K562 (cell line): Measurements from ENCODE around the gene SRCIN1. TPM values are rescaled to one million over a fixed set of nuclear protein-coding genes. Genes with fewer than 3 reads are reported as not detected.

Experiments
- ATAC-seq: fragments of 200-7000 bp; cut with Tn5 transposase; 3 replicates; pipeline ENCODE4 v1.9.1; 2020; ENCODE audit warnings: moderate library complexity
- BruUV-seq: library from RNA; stranded (reverse); fragments of 400-500 nt; replicated peaks from 2 replicates; lab custom pipeline; 2021; lab: Mats Ljungman, UMichigan
- CTCF ChIA-PET: fragments of 300-600 bp; formaldehyde crosslinking; extraction: SDS; loops from one replicate; lab custom pipeline; 2021; ENCODE audit warnings: low intra/inter-chr PET ratio; lab: Yijun Ruan, JAX
- POLR2A ChIA-PET: fragments of 300-600, 350-650 bp; sonication (Branson Sonifier 250); formaldehyde crosslinking; extraction: SDS; loops from one replicate; lab custom pipeline; 2021; ENCODE audit warnings: antibody characterized with exemption, inconsistent platforms; lab: Yijun Ruan, JAX
- DNase-seq, 4 experiments: peaks; one replicate each; pipeline versions ENCODE4 v3.0.0 to v3.0.0-alpha.2; 2011 to 2018; ENCODE audit warnings: low spot score in 3 of 4, mixed read lengths in 3 of 4; ENCODE audit errors: extremely low read depth in 1 of 4
- FAIRE-seq: peaks from 2 replicates; lab custom pipeline; 2011; peaks lifted over from hg19 to GRCh38; lab: Jason Lieb, UNC
- H2AFZ ChIP-seq: 2 replicates; pipeline ENCODE4 v1.6.0; 2011; ENCODE audit warnings: low read depth, low read length, control low read depth, inconsistent platforms
- H3K27ac ChIP-seq: fragments of 200-600 bp; 3 replicates; pipeline ENCODE4 v1.8.0; 2011; ENCODE audit warnings: low read depth, mild to moderate bottlenecking, control low read depth, inconsistent platforms, low read length, moderate library complexity, mixed read lengths; ENCODE audit errors: extremely low read depth
- H3K27me3 ChIP-seq, 2 experiments: fragments of 300-600 bp in 1 of 2; 2 replicates in 1 of 2; 3 replicates in 1 of 2; pipeline versions ENCODE4 v1.6.0 to v1.8.0; 2011; ENCODE audit warnings: inconsistent platforms in 2 of 2, low read length in 2 of 2, mild to moderate bottlenecking in 1 of 2, mixed read lengths in 1 of 2, moderate library complexity in 1 of 2; ENCODE audit not compliant: control insufficient read depth in 2 of 2, insufficient read depth in 2 of 2
- H3K36me3 ChIP-seq: fragments of 300-600 bp; 3 replicates; pipeline ENCODE4 v1.8.0; 2011; ENCODE audit warnings: mild to moderate bottlenecking, low read length, inconsistent platforms; ENCODE audit not compliant: control insufficient read depth, insufficient read depth
- H3K4me1 ChIP-seq, 2 experiments: fragments of 200-600 bp in 1 of 2; replicated peaks in 1 of 2; 2 replicates in 1 of 2; 3 replicates in 1 of 2; pipeline versions ENCODE4 v1.5.1 to v1.8.0; 2011; ENCODE audit warnings: inconsistent platforms in 2 of 2, low read length in 2 of 2, mild to moderate bottlenecking in 1 of 2, mixed read lengths in 1 of 2, moderate library complexity in 1 of 2; ENCODE audit not compliant: control insufficient read depth in 2 of 2, insufficient read depth in 2 of 2
- H3K4me2 ChIP-seq: 2 replicates; pipeline ENCODE4 v1.6.1; 2011; ENCODE audit warnings: low read length, control low read depth, inconsistent platforms, mixed read lengths; ENCODE audit not compliant: insufficient read depth
- H3K4me3 ChIP-seq: fragments of 200-600 bp; sonication (generic), shearing (Covaris generic); 2 replicates; pipeline ENCODE4 v1.5.1; 2016; ENCODE audit warnings: control low read depth, inconsistent platforms
- H3K79me2 ChIP-seq: fragments of 200-600 bp; 3 replicates; pipeline ENCODE4 v1.8.0; 2011; ENCODE audit warnings: low read length, inconsistent platforms; ENCODE audit not compliant: control insufficient read depth, insufficient read depth
- H3K9ac ChIP-seq, 2 experiments: 2 replicates each; pipeline versions ENCODE4 v1.6.0 to v1.6.1; 2011; ENCODE audit warnings: low read depth in 2 of 2, low read length in 2 of 2, control low read depth in 1 of 2, inconsistent platforms in 1 of 2, mild to moderate bottlenecking in 1 of 2, mixed read lengths in 1 of 2; ENCODE audit not compliant: insufficient read depth in 1 of 2
- H3K9me1 ChIP-seq: one replicate; pipeline ENCODE4 v1.6.0; 2011; ENCODE audit warnings: inconsistent platforms, mild to moderate bottlenecking, low read length, moderate library complexity; ENCODE audit not compliant: control insufficient read depth, insufficient read depth
- H3K9me3 ChIP-seq: replicated peaks from 2 replicates; pipeline ENCODE4 v1.5.1; 2011; ENCODE audit warnings: low read depth, low read length, inconsistent platforms; ENCODE audit not compliant: control insufficient read depth, insufficient read depth
- H4K20me1 ChIP-seq: replicated peaks from 2 replicates; pipeline ENCODE4 v1.6.1; 2011; ENCODE audit warnings: low read length, inconsistent platforms, mixed read lengths; ENCODE audit not compliant: control insufficient read depth, insufficient read depth
- CREB3 ChIP-seq: fragments of 450-650 bp; conservative IDR thresholded peaks from 2 replicates; pipeline ENCODE4 v1.6.1; 2016; ENCODE audit warnings: missing genetic modification characterization, low read depth, mild to moderate bottlenecking, missing compliant biosample characterization, moderate library complexity
- HLTF ChIP-seq: fragments of 450-650 bp; IDR thresholded peaks from 2 replicates; pipeline ENCODE4 v1.6.1; 2016
- KHSRP ChIP-seq: fragments of 450-650 bp; IDR thresholded peaks from 2 replicates; pipeline ENCODE4 v1.6.1; 2017
- NCOA2 ChIP-seq, 2 experiments: fragments of 450-650 bp; IDR thresholded peaks; 2 replicates each; pipeline ENCODE4 v1.6.1; 2018; ENCODE audit warnings: mild to moderate bottlenecking in 2 of 2, moderate library complexity in 1 of 2; ENCODE audit not compliant: partially characterized antibody in 2 of 2
- RBM39 ChIP-seq: fragments of 200-400 bp; formaldehyde crosslinking; optimal IDR thresholded peaks from 2 replicates; pipeline ENCODE3; 2018; ENCODE audit warnings: low read depth, low read length
- SRSF9 ChIP-seq: fragments of 200-400 bp; formaldehyde crosslinking; IDR thresholded peaks from 2 replicates; pipeline ENCODE4 v1.6.1; 2017; ENCODE audit warnings: low read depth, low read length, borderline replicate concordance
- WGBS: fragments of 100-300 bp; shearing (Covaris generic); methylation state at CpG from one replicate; pipeline ENCODE4 v1.1.6; 2016; ENCODE audit warnings: low coverage, mixed read lengths; ENCODE audit not compliant: insufficient coverage; ENCODE audit errors: missing lambda C conversion rate; 5-methylcytosine and 5-hydroxymethylcytosine counted together
- in situ Hi-C: fragments of 300-500 bp; cut with MboI; formaldehyde crosslinking; loops from 4 replicates; pipeline ENCODE4 v1.15.0; 2018; ENCODE audit warnings: inconsistent platforms, mixed read lengths
- intact Hi-C: fragments of 100-400 bp; cut with micrococcal nuclease; formaldehyde crosslinking; loops from 2 replicates; pipeline ENCODE4 v1.14.2; 2022
- polyA plus RNA-seq, 8 experiments: library from polyadenylated mRNA; depleted of rRNA in 4 of 8; stranded (reverse) in 5 of 8; unstranded in 3 of 8; fragments of >200 nt; fragmentation: Nextera tagmentation in 2 of 8; fragmentation: Illumina TruSeq in 1 of 8; extraction: Ambion mirVana in 2 of 8; extraction: Trizol in 1 of 8; gene quantifications; 2 replicates each; pipeline versions ENCODE4 v1.2.1 to v1.2.3, GENCODE V29; 2011 to 2014; ENCODE audit warnings: inconsistent platforms in 1 of 8, missing spikeins in 1 of 8
- total RNA-seq, 7 experiments: library from RNA; depleted of rRNA in 6 of 7; stranded (reverse); fragments of >200 nt in 6 of 7; fragmentation: Illumina TruSeq in 2 of 7; extraction: Trizol in 2 of 7; gene quantifications; 2 replicates each; pipeline versions ENCODE4 v1.2.1 to v1.2.3, GENCODE V29; 2011 to 2021; ENCODE audit warnings: low replicate concordance in 1 of 7

SRCIN1 gene
- total and polyA plus RNA-seq, 9 of the 15 experiments (the other 6 are each of a cell fraction or from before 2014, with no cell fraction given) = 0.09 to 0.33 (median 0.13) TPM; not detected in 6

- no peaks in the 10 kb centered on the region for H3K9me1 ChIP-seq
- no peak overlapping the region for H2AFZ ChIP-seq
- peaks cover 14% of the 10 kb centered on the region; the same call in 1 of the 2 replicates for H4K20me1 ChIP-seq
- H3K4me3 ChIP-seq = no peak overlapping the region
- ChIA-PET POLR2A (interaction anchor here (0.6 to 1.7 kb wide), 5 partner anchors 8 to 185 kb away, joined by 3 to 5 read pairs (median 3); no protein-coding TSS in a partner anchor), CTCF (no interaction called here)
- no peak overlapping the region for H3K4me2 ChIP-seq
- no peaks in the 10 kb centered on the region for H3K9me3 ChIP-seq
- in situ Hi-C loops = no loop called here
- DNase-seq (no peak), FAIRE-seq (no peak), ATAC-seq (no peak)
- no peak overlapping the region for H3K27ac ChIP-seq
- H3K27me3 ChIP-seq = peaks cover 26 to 74% of the 10 kb centered on the region in 2 experiments; a peak in 4 of 5 replicates
- peaks cover 7 to 32% of the 10 kb centered on the region in 2 experiments; a peak in 3 of 5 replicates for H3K4me1 ChIP-seq
- no TSS peak for BruUV-seq
- intact Hi-C loops = no loop called here
- no peak overlapping the region for H3K9ac ChIP-seq
- no peak for TF ChIP-seq HLTF
- TF ChIP-seq RBM39 = no peak
- no peak for TF ChIP-seq KHSRP
- TF ChIP-seq NCOA2 (IDR thresholded peaks at IDR 0.05; ENCODE audit: partially characterized antibody in 2 of 2) = no peak
- no peak for TF ChIP-seq SRSF9
- TF ChIP-seq CREB3 (tag) = no peak
- H3K36me3 ChIP-seq = no peaks in the 10 kb centered on the region
- H3K79me2 ChIP-seq = no peaks in the 10 kb centered on the region
- WGBS = 1% methylated on average over 9 of the region's 10 CpGs
These were observed 39.7 kb downstream of the SRCIN1 start for GRCh38 chr17:38565853-38566665.
